GM18870 (cell line): ENCODE measurements around the gene MANSC4.

ENCODE experiments used
- ATAC-seq: cut with Tn5 transposase; IDR thresholded peaks from one replicate; pipeline ENCODE4 v1.9.1; 2021; ENCODE audit warnings: moderate library complexity; ENCODE audit not compliant: unreplicated experiment

Gene MANSC4

DNA sequence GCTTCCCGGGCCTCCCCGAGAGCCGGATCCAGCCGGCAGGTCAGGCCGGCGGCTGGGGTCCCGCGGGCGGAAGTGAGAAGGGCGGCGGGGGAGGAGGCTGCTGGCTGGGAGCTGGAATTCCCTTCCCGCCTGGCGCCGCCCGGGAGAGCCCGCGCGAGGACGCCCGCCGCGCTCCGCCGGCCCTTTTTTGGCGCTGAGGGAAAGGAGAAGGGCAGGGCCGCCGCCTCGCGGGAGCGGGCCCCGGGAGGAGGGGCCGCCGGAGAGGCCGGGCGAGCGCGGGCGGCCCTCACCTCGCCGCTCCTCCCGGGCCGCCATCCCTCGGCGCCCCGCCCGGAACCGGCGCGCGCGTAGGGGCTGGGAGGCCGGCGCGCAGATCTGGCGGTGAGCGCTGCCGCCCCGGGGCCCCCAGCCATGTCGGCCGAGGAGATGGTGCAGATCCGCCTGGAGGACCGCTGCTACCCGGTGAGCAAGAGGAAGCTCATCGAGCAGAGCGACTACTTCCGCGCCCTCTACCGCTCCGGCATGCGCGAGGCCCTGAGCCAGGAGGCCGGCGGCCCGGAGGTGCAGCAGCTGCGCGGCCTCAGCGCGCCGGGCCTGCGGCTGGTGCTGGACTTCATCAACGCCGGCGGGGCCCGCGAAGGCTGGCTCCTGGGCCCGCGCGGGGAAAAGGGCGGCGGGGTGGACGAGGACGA lies at the start of gene MANSC4, which contains the start of gene KLHL42:
Gene MANSC4, minus strand, starts transcription at position 317 of the 692 bp plus-strand sequence. CDS start 8,960 bp downstream, outside the sequence.
Gene KLHL42, plus strand, starts transcription at position 314 of the 692 bp plus-strand sequence. Its CDS starts 98 bp downstream, at position 412.
- peak; percentile 62 for ATAC-seq

DNA sequence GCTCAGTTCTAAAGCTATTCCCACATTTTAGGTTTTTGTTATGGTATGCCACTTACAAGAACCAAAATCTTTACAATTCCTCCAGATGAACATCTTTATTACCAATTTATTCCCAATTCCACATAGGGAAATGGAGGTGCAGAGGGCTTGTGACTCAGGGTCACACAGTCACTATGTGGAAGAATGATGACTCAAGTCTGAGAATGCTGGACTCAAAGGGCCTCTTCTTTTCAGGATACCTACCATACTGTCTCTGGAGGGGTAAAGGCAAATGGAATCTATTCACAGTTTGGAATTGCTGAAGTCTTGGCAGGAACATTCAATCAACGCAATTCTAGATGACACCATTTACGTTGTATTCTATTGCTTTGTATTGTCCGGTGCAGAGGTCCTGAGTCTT lies 48.2 kb upstream of the MANSC4 start:
- ATAC-seq = no peak

DNA sequence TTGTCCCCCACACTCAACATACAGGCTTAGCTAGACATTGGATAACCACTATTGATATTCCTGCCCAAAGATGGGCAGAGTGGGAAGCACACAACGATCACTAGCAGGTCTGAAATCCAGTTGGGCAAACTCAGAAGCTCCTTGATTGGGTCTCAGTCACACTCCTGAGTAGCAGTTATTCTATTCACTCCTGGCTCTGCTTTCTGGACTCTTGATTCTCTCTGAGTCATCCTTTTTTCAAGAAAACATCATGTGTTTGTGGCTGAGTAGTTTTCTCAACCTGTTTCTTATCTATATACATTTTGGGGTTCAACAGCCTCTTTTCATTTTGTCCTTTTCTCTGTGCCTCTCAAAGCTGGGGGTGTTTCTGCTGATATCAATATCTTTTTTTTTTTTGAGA lies 46.0 kb upstream of the MANSC4 start:
- no peak for ATAC-seq

DNA sequence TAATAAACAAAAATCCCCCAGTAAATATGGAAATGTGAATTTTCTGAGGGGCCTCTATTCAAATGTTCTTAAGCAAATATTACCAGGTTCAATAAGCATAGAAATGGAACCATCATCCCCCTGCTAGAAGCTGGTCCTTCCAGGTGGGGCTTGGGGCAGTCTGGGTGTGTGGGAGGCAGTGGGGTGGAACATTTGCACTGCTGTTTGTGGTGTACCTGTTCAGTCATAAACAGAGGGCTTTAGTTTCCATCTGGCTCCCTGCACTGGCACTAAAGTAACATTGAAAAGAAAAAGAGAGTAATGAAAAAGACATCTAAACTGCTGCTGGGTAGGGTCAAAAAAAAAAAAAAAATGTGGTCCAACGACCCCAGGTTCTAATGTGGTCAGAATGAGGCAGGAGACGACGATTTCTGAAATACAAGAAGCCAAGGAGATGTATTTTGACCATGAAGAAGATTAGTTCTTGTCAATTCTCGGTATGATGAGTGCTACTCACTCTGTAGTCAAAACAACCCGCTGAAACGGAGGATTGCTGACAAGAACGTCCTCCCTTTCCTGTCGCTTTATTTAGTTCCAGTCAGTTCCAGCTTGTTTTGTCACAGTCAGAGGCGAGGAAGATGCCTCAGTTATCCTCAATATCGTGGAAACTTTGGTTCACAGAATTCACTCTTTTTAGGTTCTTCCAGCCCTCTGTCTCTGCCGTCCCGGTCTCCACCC lies 44.2 kb upstream of the MANSC4 start:
- ATAC-seq = peak; percentile 55

DNA sequence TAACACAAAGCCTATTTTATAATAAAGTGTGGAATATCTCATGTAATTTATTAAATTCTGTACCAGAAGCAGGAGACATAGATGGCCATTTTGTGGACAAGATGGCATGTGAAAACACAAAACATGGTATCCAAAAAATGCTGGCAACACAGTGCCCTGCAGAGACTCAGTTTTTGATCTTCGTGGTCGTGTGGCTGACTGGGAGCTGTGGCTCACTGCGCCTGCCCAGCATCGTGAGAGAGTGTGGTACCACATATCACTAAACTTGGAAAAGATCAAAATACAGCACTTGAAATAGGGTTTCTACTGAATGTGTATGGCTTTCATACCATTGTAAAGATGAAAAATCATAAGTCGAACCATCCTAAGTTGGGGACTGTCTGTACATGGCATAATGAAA lies 43.0 kb upstream of the MANSC4 start:
- no peak for ATAC-seq

DNA sequence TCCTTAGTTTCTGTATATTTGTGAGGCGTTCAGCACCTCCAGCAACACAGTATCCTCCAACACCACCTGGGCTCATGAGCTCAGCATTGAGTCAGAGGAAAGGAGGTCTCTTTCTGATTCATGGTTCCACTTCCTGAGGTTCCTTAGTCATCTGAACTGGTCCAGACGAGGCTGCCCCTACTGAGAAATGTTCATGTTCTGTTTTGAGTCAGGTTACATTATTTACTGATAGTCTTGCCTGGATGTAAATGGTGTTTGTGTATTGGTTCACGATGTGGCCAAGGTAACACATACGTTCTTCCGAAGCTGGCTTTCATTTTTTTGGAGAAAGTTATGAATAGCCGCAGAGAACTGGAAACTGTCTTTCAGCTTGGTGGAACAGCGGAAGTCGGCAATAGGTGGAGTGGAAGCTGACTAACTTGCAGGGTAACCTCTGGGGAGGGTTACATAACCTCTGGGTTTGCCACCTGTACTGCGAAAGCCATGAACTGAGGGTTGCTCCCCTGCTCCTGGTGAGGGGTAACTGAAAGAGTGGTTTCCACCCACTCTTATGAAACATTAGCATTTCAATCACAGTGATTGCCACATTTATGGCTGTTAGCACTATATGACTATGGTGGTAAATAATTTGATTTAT lies 42.2 kb upstream of the MANSC4 start:
- ATAC-seq = peak; percentile 80

DNA sequence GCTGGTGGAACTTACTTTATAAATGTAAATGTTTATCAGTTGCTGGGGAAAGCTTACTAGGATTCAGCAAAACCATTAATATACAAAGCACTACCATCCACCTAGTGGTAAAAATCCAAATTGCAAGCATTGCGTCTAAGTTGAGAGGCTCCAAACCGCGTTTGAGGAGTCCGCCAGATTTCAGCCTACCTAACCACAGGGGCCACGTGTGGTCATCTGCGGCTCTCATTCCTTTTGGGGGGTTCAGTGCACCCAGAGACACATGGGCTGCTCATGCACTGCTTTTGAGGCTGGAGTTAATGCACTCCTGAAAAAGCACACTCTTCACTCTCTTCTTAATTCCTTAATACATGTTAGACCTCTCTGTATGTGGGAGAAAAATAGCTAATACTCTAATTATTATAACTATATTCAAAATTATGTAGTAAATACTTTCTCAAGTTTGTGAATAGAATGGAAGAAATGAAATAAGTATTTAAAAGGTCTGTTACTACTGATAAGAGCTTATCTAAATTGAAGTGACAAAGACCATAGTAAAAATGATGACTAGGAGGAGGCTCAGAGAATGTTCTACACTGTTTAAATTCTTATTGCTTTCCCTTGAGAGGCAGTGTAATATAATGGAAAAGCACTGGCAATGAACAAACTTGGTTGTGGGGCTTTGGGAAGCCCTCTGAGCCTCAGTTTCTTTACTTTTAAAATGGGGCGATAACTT lies 41.4 kb upstream of the MANSC4 start:
- ATAC-seq = no peak

DNA sequence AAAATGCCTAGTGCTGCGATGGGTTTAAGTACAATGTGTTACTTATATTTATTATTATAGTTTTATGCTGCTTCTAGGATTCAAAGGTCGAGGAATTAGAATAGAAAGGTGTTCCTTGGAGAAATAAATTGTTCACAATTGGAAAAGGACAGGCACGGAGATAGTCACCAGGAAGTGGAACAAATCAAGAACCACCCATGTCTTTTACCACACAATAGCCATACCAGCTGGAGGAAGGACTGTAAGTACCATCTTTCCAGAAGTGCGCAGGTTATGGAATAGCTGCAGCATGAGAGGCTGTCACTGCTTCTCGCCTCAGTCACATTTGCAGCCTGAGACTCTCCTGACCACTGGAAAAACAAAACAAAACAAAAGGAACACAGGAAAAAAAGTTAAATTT lies 40.5 kb upstream of the MANSC4 start:
- no peak for ATAC-seq

DNA sequence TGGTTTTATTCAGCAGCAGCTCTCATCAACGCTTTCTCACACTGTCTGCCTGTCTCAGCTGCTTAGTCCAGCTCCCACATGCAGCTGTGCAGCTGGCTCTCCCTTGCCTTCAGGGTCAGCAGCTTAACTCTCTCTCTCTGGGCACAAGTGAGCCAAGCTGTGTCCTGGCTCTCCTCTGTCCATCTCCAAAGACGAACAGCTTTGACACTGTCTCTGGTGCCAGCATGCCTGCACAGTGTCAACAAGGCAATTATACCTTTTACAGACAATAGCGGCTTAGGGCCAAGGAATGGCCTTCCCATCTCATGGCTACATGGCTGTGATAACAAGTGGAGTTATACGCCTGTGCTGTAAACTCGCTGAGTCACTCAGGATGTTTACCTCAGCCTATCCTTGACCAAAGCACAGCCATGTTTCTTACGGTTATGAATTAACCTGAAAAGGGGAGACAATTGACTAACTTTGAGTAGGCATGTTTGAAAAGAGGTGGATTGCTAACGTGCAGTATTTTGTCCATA lies 38.4 kb upstream of the MANSC4 start:
- no peak for ATAC-seq

DNA sequence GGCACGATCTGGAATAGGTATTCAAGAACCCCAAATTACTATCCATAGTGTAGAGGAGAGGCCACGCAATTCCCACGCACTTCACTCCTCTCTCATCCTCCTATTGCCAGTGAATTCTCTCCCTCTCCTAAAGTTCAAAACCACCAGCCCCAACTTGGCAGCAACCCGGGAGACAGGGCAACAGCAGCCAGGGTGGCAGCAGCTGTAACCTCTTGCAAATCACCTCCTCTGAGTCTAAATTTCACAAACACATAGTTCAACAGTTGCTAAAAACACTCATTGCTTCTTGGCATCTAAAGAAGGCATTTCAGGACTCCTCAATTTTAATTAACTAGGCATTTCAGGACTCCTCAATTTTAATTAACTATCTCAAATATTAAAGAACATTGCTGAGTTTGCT lies 37.7 kb upstream of the MANSC4 start:
- no peak for ATAC-seq

DNA sequence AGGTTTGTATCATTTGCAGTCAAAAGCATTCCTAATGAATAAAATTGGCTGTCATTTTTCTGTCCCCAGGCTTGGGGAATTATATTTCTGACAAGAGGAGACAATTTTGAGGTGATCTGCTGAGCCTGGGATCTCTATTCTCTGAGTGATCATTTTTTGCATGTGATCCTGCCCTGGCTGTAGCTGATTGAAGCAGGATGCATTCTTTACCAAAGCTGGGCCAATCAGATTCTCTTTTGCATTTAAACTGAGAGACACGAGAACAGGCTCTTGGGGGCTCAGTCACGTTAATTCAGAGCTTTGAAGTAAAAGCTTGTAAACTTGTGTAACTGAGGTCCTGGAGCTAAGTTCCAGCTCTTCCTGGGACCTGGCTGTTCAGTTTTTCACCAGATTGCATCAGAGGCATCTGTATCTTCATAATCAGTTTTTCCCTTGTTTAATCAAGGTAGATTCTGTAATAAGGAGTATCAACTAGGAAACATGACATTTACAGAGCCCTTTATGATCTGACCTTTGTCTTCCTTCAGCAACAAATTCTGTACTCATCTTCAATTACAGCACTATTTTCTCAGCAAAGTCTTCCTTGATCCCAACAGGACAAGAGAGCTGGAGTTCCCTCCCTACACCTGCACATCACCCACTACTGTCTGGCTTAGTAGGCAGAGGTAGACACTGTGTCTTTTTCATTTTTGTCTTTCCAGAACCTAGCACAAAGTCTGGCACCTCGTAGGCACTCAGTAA lies 35.0 kb upstream of the MANSC4 start:
- no peak for ATAC-seq

DNA sequence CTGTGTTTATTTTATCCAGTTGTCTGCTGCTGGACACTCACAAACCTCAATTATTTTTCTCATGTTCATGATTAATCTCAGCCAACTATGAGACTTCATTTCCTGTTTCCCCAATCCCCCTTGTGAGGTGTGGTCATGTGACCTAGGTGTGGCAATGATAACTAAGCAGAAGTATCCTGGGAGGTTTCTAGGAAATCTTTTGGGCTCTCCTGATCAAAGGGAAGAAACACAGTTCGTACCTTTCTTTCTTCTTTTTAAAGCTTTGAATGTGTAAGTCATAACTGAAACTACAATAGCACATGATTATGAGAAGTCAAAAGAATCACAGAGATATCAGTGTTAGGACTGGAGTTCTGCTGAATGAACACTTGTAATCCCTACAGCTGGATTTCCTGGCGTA lies 34.4 kb upstream of the MANSC4 start:
- no peak for ATAC-seq

DNA sequence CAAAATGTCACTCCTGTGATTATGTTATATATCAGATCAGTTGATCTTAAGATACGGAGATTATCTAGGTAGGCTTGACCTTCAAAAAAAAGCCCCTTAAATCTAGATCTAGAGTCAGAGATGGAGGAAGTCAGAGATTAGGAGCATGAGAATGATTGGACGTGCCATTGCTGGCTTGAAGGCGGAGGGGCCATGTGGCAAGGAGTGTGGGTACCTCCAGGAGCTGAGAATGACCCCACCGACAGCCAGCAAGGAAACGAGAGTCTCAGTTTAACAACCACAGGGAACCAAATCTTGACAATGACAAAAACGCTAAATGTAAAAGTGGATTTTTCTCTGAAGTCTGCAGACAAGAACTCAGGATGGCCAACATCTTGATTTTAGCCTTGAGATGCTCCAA lies 32.5 kb upstream of the MANSC4 start:
- no peak for ATAC-seq

DNA sequence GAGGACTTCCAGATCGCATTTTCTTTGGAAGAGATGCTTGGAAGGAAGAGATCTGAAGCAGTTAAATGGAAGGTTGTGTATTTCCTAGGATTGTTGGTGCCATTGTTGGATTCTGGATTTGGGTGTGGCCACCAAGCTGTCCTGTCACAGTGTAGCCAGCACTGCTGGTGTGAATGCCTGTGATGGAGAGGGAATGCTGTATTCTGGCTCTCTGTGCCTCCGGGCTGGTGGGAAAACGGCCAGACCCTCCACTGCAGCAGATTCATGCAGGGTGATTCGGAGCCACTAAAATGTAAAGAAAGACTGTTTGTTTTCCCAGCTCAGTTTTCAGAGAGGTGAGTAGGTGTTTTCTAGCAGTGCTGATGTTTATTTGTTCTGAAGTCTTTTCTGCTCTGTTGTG lies 30.7 kb upstream of the MANSC4 start:
- no peak for ATAC-seq

DNA sequence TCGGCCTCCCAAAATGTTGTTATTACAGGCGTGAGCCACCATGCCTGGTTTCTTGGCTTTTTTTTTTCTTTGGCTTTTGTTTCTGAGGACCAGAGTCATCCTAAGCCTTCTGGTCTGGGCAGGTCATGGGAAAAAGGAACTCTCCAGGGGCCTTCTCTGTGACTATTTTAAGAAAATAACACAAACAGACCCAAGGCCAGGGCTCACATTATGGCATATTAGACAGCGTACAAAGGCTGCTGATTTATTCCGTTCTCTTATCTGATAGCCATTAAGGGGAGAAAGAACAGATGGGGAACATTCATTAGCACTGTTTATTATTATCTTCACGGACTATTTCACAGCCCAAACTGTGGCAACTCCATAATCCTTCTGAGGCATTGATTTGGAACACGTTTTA lies 28.8 kb upstream of the MANSC4 start:
- ATAC-seq = no peak

DNA sequence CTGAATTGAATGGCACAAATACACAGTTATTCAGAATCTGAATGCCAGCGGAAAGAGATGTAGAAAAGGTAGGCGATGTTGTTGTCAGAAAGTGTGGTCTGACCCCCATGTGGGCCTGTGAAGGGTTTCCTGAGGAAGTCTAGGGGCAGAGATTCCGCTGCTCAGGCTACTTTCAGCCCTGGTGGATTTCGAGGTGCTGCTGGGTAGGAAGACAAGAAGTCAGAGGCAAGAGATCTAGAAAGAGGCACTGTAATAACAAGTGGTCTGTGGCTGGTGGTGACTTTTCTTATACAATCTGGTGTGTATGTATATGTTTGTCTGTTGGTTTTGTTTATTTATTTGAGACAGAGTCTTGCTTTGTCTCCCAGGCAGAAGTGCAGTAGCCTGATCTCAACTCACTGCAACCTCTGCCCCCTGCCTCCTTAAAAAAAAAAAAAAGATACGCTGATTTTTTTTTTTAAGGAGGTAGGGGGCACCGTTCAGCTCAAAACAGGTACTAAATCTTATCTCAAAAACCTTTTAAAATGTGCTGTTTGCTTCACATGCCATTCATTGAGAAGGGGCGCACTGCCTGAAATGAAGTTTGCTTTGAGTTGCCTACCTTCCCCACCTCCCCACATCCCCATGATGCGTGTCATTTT lies 27.1 kb upstream of the MANSC4 start:
- no peak for ATAC-seq

DNA sequence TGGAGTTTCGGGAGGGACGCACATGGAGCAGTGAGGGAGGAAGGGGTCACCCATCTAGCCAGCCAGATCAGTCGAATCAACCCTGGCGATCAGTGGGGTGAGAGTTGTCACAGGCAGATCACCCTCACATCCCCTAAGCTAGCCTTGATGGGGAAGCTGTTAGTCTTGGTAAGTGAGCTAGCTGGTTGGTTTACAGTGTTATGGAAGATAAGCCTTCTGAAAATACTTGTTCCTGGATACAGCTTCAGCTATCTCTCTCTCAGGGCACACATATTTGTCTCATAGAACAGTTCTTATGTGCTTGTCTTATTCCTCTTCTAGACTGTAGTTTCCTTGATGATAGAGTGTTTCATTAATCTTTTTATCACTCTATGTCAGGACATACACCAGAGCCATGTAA lies 26.2 kb upstream of the MANSC4 start:
- ATAC-seq = no peak

DNA sequence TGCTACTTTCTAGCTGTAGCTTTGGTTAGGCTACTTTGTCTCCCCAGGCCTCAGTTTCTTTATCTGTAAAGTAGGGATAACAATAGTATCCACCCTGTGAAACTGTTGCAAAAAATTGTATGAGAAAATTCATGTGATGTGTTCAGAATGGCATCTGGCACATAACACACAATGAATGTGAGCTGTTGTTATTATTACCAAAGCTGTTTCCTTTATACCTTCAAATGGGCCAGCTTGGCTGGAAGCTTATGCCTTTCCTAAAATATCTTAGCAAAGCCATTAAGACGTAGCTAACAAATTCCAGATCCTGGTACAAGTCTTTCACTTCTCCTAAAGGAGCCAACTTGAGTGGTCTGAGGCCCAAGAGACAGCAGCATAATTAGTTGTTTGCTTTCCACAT lies 25.2 kb upstream of the MANSC4 start:
- ATAC-seq = no peak

DNA sequence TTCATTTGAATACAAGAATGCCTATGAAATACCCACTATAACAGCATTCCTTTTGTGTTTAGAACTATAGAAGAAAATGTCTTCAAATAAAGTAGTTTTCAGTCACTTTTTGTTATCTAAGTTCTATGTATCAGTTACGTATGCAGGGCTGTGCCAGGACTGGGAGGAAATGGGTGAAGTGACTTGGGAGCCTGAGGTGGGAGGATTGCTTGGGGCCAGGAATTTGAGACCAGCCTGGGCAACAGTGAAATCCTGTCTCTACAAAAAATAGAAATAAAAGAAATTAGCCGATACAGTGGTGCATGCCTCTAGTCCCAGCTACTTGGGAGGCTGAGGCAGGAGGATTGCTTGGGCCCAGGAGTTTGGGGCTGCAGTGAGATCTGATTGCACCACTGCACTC lies 22.9 kb upstream of the MANSC4 start:
- ATAC-seq = no peak

DNA sequence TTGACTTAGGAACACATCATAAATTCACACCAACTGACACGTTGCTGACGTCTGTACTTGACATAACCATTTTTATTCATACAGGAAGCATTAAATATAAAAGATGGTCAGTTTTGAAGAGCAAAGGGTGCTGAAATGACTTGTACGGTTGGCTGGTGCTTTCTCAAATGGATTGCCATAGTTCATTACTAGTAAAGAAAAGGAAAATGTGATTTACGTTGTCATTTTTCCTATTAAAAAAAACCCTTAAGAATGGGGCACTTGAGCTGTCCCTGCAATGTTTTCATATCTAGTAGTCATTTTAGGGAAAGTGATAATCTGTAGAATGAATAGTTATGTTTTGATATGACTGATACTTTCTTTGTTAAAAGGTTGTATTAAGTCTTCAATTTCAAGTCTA lies 22.5 kb upstream of the MANSC4 start:
- no peak for ATAC-seq
